Activated T-helper 1 cell treated with anti-CD3 and anti-CD28 coated beads, Interleukin-2, amount 50 U/mL, for 16 hours (primary cell): ENCODE data around the gene CTSW.
"Not testable (repeated sequence)": the region's sequence is repeated elsewhere in the genome, so short reads cannot be mapped to it uniquely, and the experiment has no call there.

Source experiments
- DNase-seq, 2 donors: peaks; one replicate each; pipeline ENCODE4 v3.0.0-alpha.2; 2020; ENCODE audit warnings: low read depth in 1 of 2, low spot score in 1 of 2

The CTSW gene

GRCh38 chr11:65883786-65884715, 4.4 kb downstream of the CTSW start:
- DNase-seq: no peak

DNA sequence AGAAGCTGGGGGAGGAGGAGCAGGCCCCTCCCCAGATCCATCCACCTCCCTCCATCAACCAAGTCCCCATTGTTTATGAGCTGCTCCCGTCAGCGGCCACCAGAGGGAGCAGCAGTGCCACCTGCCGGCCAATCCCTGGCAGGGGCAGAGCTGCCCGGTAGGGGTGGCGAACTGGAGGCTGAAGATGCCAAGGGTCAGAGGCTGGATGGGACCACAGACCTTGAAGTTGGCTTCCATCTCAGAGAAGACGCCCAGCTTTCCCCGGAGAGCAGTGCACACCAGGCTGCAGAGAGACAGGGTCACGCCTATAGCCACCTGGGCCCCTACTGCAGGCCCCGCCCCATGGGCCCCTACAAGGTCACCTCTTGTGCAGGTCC, 5.1 kb downstream of the CTSW start:
- DNase-seq: peak; percentile 69 to 72

DNA sequence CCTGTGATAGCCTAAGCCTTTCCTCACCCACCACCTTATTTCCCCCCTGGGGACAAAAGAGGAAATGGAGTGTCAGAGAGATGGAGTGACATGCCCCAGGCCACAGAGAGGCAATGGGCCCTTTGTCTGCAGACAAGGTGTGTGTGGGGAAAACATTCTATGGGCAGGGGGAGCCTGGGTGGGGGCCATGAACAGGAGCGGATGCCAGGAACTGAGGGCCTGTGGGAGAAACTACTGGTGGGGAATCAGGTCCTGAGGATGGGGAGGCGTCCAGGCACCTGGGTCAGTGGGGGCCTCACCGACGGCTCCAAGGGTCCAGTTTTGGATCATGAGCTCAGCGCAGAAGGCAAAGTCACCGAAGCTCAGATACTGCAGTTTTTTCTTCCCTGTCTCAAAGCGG, 5.6 kb downstream of the CTSW start:
- no peak for DNase-seq

DNA sequence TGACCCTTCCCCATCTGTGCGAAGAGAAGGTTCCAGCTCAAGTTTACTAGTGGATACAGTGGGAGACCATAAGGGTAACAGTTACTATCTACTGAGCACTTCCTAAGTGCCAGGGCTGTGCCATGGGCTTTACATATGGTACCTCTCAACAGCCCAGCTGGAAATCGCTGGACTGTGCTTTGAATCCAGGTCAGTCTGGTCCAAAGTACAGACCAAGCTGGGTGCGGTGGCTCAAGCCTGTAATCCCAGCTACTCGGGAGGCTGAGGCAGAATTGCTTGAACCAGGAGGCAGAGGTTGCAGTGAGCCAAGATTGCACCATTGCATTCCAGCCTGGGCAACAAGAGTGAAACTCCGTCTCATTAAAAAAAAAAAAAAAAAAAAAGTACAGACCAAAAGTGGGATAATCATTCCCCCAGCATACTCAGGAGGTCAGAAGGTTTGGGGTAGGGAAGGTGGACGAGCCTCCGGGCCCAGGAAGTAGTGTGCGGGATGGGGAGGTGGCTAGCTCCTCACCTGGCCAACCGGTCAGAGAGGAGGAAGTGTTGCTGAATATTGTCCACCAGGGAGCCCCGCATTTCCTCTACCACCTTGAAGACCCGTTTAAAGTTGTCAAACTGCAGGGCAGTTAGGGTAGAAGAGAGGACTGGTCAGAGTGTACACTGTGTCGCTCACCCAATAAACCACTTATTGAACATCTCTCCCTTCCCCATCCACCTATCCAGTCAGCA, 6.3 kb downstream of the CTSW start:
- no peak for DNase-seq

- no peak for DNase-seq
Observed at GRCh38 chr11:65886826-65887722, 7.4 kb downstream of the CTSW start.

GRCh38 chr11:65887723-65888162, 8.1 kb downstream of the CTSW start:
- DNase-seq: no peak

DNA sequence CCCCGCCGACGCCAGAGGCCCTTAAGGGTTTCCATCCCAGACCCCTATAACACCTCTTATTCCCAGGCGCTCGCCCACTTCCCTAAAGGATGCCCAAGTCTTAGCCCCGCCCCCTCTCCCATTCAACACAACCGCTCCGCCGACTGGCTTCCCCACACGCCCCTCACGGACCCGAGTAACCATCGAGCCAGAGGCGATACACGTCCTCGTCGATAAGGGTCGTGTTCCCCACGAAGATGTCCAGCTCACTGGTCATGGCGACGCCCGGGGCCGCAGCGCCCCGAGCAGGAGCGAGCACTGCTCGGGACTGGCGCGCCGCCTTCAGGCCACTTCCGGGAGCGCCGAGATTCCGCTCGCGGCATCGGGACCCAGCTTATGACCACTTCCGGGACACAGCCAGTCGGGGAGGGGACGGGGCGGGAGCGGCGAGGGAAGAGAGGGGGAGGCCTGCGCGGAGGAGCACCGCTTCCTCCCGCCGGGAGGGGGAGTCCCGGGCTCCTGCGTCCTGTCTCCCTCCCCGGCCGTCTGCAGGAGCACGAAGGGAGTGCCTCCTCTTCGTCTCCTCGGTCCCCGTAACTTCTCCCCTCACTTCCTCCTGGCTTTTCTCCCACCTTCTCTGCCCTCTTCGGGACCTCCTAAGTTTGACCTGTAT, 8.7 kb downstream of the CTSW start, which contains the start of gene FIBP:
TSS of gene FIBP (minus strand) at position 309 of the 652 bp plus-strand sequence. CDS start at position 256, 53 bp downstream.
- peak; percentile 92 to 93 for DNase-seq

GRCh38 chr11:65890324-65891218, 10.9 kb downstream of the CTSW start, which contains the start of gene CCDC85B:
Gene CCDC85B, plus strand, starts transcription at chr11:65890673. Its CDS starts 111 bp downstream, at chr11:65890784.
- DNase-seq: peak; percentile 94 to 97

DNA sequence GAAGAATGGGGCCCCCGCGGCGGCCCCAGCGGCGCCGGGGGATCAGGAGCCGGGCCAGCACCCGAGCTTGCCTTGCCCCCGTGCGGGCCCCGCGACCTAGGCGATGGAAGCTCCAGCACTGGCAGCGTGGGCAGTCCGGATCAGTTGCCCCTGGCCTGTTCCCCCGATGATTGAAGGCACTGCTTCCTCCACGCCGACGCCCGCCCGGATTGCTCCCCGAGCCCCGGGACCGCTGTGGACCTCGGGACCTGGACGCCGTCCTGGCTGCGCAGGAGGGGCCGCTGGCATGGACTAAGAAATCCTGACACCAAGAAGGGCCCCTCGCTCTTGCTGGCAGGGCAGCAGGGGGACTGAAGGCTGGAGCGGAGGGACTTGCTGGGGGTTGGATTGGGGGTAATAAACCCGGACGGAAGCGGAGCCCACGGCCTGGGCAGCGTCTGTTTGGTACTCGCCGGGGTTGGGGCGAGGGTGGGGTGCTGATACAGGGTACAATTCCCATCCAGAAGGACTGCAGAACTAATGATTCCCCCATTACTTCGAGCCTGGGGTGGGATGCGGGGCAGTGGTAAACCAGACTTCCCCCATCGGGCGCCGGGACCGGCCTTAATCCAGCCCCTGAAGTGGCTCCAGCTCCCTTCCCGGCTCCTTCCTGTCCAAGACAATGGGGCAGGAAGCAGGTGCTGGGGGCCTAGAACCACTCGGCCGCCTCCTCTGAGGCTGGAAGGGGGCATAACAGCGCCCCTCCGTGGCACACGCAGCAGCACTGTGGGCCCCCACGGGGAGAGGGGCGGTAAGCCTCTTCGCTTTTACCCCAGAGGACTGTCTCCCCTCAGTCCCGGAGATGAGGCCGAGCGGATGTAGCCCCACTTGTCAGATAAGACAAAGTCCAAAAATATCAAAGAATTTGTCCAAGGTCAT, 11.8 kb downstream of the CTSW start:
- no peak for DNase-seq

DNA sequence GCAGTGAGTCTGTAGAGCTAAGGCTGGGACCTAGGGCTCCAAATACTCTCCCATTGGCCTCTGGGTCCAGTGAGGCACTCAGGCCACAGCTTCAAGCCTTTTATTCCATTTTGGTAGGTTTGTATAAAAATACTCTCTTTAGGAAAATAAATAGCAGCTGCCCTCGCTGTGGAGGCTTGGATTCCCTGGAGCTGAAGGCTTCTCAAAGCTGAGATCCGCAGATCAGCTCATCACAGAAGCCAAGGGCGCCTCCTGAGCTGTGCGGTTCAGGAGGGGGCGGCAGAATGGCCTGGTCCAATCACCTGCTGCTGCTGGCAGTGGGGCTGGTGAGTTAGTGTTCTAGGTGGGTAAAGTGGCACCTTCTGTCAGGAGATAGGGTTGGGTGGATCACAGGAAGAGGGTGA, 12.5 kb downstream of the CTSW start:
- DNase-seq: not testable (repeated sequence)

- no peak for DNase-seq
Observed at GRCh38 chr11:65892661-65893317, 13.2 kb downstream of the CTSW start.

DNA sequence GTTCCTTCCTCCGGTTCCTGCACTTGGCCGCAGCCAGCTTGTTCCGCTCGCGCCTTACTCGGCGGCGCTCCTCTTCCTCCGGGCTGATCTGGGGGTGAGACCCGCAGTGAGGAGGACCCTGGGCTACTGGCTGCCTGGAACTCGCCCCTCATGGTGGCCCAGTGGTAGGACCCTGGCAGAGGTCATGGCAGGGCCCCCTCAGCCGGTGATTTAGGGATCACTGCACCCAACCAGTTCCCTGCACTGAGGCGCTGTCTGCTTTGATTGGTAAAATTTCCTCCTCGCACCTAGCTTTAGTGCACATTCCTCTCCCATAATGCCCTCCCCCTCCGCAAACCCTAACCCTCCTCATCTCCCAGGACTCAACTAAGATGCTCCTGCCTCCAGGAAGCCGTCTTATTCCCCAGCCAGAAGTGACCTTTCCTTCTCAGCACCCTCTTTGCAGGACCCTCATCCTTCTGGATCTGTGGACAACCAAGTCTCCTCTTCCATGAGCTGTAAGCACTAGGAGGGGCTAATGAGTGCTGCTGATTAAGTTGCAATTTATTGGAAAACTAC, 14.5 kb downstream of the CTSW start:
- DNase-seq: no peak

DNA sequence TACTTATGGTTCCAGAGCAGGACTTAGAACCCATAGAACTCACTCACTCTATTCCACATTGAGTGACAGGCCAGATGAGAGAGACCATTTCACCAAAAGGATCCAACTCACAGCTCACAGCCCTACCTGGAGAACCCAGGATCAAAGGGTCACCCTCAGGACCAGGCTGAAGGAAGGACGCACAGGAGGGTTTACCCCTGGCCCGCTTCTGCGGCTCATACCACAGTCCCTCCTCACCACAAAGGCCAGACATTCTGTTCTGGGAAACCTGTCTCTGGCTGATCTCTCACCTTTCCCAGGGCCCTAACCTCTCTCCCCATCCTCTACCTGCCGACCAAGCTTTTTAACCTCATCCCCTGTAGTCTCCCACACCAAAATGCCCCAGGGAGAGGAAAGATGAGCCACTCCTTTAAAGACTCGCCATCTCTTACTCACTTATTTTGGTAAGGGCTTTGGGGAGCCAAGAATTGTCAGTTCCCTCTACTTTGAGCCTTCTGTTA, 15.9 kb downstream of the CTSW start:
- DNase-seq: no peak

GRCh38 chr11:65896034-65896999, 16.7 kb downstream of the CTSW start:
- no peak for DNase-seq

DNA sequence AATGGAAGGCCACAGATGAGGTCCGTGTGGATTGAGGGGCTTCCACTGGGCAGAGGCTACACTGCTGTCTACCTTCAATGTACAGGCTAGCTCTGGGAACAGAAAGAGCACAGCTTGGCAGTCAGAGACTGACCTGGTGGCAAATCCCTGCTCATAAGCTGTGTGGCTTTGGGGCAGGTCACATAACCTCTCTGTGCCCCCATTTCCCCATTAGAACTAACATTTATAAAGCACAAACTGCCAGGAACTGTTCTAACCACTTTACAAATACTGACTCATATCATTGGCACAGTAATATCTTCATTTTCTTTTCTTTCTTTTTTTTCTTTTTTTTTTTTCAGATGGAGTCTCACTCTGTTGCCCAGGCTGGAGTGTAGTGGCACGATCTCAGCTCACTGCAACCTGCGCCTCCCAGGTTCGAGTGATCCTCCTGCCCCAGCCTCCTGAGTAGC, 17.4 kb downstream of the CTSW start:
- DNase-seq: no peak
